Endodermal cell (in vitro differentiated cells): ENCODE results near the gene CCNG2. TPM values are rescaled to one million over a fixed set of nuclear protein-coding genes. Genes with fewer than 3 reads are reported as not detected.

Source experiments
- DNase-seq: peaks from one replicate; pipeline ENCODE4 v3.0.0-alpha.2; 2017
- H3K27ac ChIP-seq: 2 replicates; pipeline ENCODE4 v1.5.1; 2013; ENCODE audit warnings: mild to moderate bottlenecking, low read depth, low read length, moderate library complexity
- H3K27me3 ChIP-seq: 2 replicates; pipeline ENCODE4 v1.6.1; 2013; ENCODE audit warnings: mild to moderate bottlenecking, low read length, moderate library complexity; ENCODE audit not compliant: insufficient read depth, control insufficient read depth, poor library complexity, severe bottlenecking
- H3K36me3 ChIP-seq: 2 replicates; pipeline ENCODE4 v1.7.0; 2013; ENCODE audit warnings: mild to moderate bottlenecking, low read length, moderate library complexity; ENCODE audit not compliant: control insufficient read depth, insufficient read depth
- H3K4me1 ChIP-seq: one replicate; pipeline ENCODE4 v1.7.0; 2013; ENCODE audit warnings: low read length; ENCODE audit not compliant: control insufficient read depth, insufficient read depth
- H3K4me3 ChIP-seq: 2 replicates; pipeline ENCODE4 v1.5.1; 2013; ENCODE audit warnings: mild to moderate bottlenecking, low read length, moderate library complexity
- H3K9ac ChIP-seq: 2 replicates; pipeline ENCODE4 v1.6.1; 2013; ENCODE audit warnings: mild to moderate bottlenecking, low read length, moderate library complexity; ENCODE audit not compliant: poor library complexity, severe bottlenecking; ENCODE audit errors: extremely low read depth
- H3K9me3 ChIP-seq: 2 replicates; pipeline ENCODE4 v1.6.1; 2013; ENCODE audit warnings: mild to moderate bottlenecking, low read length, moderate library complexity; ENCODE audit not compliant: control insufficient read depth
- H3K27ac Mint-ChIP-seq: 2 replicates; pipeline ENCODE4 v1.8.0; 2020; ENCODE audit warnings: mixed read lengths
- H3K27me3 Mint-ChIP-seq: 2 replicates; pipeline ENCODE4 v1.8.0; 2021; ENCODE audit warnings: mild to moderate bottlenecking, mixed read lengths; ENCODE audit not compliant: insufficient read depth
- H3K36me3 Mint-ChIP-seq: 2 replicates; pipeline ENCODE4 v1.8.0; 2020; ENCODE audit warnings: low read depth, mixed read lengths
- H3K4me1 Mint-ChIP-seq: 2 replicates; pipeline ENCODE4 v1.8.0; 2020; ENCODE audit warnings: mixed read lengths
- H3K4me3 Mint-ChIP-seq: 2 replicates; pipeline ENCODE4 v1.8.0; 2020; ENCODE audit warnings: mild to moderate bottlenecking, moderate library complexity, mixed read lengths
- H3K9me3 Mint-ChIP-seq: 2 replicates; pipeline ENCODE4 v1.8.0; 2020; ENCODE audit warnings: mild to moderate bottlenecking, mixed read lengths
- WGBS, 2 experiments: methylation state at CpG; one replicate each; pipeline versions ENCODE4 v1.1.5 to v1.1.7; 2013; ENCODE audit warnings: missing lambda C conversion rate in 2 of 2, mixed read lengths in 1 of 2; ENCODE audit not compliant: insufficient coverage in 1 of 2, insufficient read length in 1 of 2; 5-methylcytosine and 5-hydroxymethylcytosine counted together
- total RNA-seq, 2 donors: library from RNA; stranded (reverse); fragmentation: NEBNext Ultra II Directional in 1 of 2; extraction: Animal tissue kit (Norgen Biotek cat#: 25700) in 1 of 2; gene quantifications; 2 replicates in 1 of 2; 3 replicates in 1 of 2; pipeline ENCODE4 v1.2.1, GENCODE V29; 2021
- TF ChIP-seq, protein P1 (sequence below): fragments of 200-600 bp; sonication (generic); conservative IDR thresholded peaks from 2 replicates; pipeline ENCODE4 v1.5.0; 2021; ENCODE audit warnings: antibody characterized with exemption, mild to moderate bottlenecking

The CCNG2 gene
- total RNA-seq, 2 donors from 2014 or later: 39.7 to 41.5 TPM

DNA sequence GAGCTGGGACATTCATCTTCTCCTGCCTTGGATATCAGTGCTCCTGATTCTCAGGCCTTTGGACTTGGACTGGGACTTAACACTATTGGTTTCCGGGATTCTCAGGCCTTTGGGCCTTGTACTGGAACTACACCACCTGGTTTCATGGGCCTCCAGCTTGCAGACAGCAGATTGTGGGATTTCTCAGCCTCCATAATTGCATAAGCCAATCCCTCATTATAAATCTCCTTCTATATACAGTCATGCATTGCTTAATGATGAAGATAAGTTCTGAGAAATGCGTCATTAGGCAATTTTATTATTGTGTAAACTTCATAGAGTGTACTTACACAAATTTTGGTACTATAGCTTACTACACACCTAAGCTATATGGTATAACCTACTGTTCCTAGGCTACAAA is 8.9 kb upstream of the CCNG2 start:
- no peak overlapping the region for H3K27ac ChIP-seq
- TF ChIP-seq, protein P1, sequence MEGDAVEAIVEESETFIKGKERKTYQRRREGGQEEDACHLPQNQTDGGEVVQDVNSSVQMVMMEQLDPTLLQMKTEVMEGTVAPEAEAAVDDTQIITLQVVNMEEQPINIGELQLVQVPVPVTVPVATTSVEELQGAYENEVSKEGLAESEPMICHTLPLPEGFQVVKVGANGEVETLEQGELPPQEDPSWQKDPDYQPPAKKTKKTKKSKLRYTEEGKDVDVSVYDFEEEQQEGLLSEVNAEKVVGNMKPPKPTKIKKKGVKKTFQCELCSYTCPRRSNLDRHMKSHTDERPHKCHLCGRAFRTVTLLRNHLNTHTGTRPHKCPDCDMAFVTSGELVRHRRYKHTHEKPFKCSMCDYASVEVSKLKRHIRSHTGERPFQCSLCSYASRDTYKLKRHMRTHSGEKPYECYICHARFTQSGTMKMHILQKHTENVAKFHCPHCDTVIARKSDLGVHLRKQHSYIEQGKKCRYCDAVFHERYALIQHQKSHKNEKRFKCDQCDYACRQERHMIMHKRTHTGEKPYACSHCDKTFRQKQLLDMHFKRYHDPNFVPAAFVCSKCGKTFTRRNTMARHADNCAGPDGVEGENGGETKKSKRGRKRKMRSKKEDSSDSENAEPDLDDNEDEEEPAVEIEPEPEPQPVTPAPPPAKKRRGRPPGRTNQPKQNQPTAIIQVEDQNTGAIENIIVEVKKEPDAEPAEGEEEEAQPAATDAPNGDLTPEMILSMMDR: no peak

DNA sequence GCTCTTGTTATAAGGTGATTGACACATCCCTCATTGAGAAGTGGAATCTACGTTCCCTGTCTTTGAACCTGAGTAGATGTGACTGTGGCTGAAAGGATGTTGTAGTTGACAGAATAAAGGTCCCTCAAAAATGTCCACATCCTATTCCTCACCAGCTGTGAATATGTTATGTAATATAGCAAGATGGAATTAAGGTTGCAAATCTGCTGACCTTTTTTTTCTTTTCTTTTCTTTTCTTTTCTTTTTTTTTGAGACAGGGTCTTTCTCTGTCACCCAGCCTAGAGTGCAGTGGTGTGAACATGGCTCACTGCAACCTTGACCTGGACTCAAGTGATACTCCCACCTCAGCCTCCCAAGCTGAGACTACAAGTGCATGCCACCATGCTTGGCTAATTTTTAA is 7.2 kb upstream of the CCNG2 start:
- no peaks in the 10 kb centered on the region for H3K27me3 ChIP-seq
- no peaks in the 10 kb centered on the region for H3K36me3 Mint-ChIP-seq
- H3K27me3 Mint-ChIP-seq: no peaks in the 10 kb centered on the region
- H3K27ac Mint-ChIP-seq: no peak overlapping the region
- peaks cover 32% of the 10 kb centered on the region for H3K4me1 Mint-ChIP-seq
- TF ChIP-seq, protein P1: no peak
- no peak overlapping the region for H3K27ac ChIP-seq
- H3K4me3 ChIP-seq: no peak overlapping the region
- no peaks in the 10 kb centered on the region for H3K9me3 Mint-ChIP-seq
- 100% methylated on average over 1 of the region's 1 CpG; no CpG with 5 or more reads in 1 of the 2 experiments for WGBS, 2 experiments
- no peaks in the 10 kb centered on the region for H3K9me3 ChIP-seq
- H3K36me3 ChIP-seq: no peaks in the 10 kb centered on the region
- H3K4me1 ChIP-seq: peaks cover 16% of the 10 kb centered on the region
- no peak for DNase-seq
- H3K4me3 Mint-ChIP-seq: no peak overlapping the region
- H3K9ac ChIP-seq: no peak overlapping the region

More for the DNA sequence above, 8.9 kb upstream of the CCNG2 start:
- H3K4me1 ChIP-seq: peaks cover 17% of the 10 kb centered on the region
- Mint-ChIP-seq H3K4me3 (no peak overlapping the region), H3K36me3 (no peaks in the 10 kb centered on the region), H3K27me3 (no peaks in the 10 kb centered on the region), H3K9me3 (no peaks in the 10 kb centered on the region), H3K4me1 (peaks cover 22% of the 10 kb centered on the region), H3K27ac (no peak overlapping the region)
- 100% methylated on average over 2 of the region's 2 CpGs; no CpG with 5 or more reads in 1 of the 2 experiments for WGBS, 2 experiments
- H3K4me3 ChIP-seq: no peak overlapping the region
- no peaks in the 10 kb centered on the region for H3K36me3 ChIP-seq
- no peak overlapping the region for H3K9ac ChIP-seq
- DNase-seq: no peak
- H3K9me3 ChIP-seq: no peaks in the 10 kb centered on the region
- no peaks in the 10 kb centered on the region for H3K27me3 ChIP-seq

DNA sequence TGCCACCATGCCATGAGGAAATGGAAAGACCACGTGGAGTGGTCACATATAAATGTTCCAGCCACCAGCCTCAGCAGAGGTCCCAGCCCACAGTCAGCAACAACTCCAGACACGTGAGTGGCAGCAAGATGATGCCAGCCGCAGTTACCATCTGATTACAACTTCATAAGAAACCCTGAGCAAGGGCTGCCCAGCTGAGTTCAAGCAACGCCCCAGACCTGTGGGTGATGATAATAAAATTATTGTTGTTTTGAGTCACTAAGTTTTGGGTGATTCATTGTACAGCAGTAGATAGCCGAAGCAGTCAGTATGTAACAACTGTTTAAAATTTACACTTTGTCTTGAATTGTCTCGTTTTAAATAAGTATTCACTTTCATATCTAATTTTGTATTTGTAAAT is 5.8 kb upstream of the CCNG2 start:
- no peak overlapping the region for H3K4me3 Mint-ChIP-seq
- no peak overlapping the region for H3K9ac ChIP-seq
- H3K4me3 ChIP-seq: no peak overlapping the region
- H3K27ac ChIP-seq: no peak overlapping the region
- no peaks in the 10 kb centered on the region for H3K9me3 ChIP-seq
- 97 to 100% methylated on average over 2 to 6 of the region's 6 CpGs for WGBS, 2 experiments
- no peak for DNase-seq
- H3K36me3 ChIP-seq: no peaks in the 10 kb centered on the region
- no peaks in the 10 kb centered on the region for H3K36me3 Mint-ChIP-seq
- no peaks in the 10 kb centered on the region for H3K27me3 Mint-ChIP-seq
- H3K4me1 Mint-ChIP-seq: peaks cover 41% of the 10 kb centered on the region
- no peaks in the 10 kb centered on the region for H3K9me3 Mint-ChIP-seq
- no peak overlapping the region for H3K27ac Mint-ChIP-seq
- H3K4me1 ChIP-seq: peaks cover 14% of the 10 kb centered on the region
- no peaks in the 10 kb centered on the region for H3K27me3 ChIP-seq
- TF ChIP-seq, protein P1: no peak
